Activated naive CD4-positive, alpha-beta T cell treated with anti-CD3 and anti-CD28 coated beads, Interleukin-2, amount 50 U/mL, for 24 hours (primary cell): Measurements from ENCODE around the gene NIM1K.
"Not testable (repeated sequence)": the region's sequence is repeated elsewhere in the genome, so short reads cannot be mapped to it uniquely, and the experiment has no call there.

Source experiments
- H3K27ac Mint-ChIP-seq: one replicate; pipeline ENCODE4 v1.8.0; 2021; ENCODE audit warnings: mild to moderate bottlenecking, mixed read lengths
- H3K27me3 Mint-ChIP-seq: one replicate; pipeline ENCODE4 v1.8.0; 2021; ENCODE audit warnings: mixed read lengths
- H3K36me3 Mint-ChIP-seq: one replicate; pipeline ENCODE4 v1.8.0; 2021; ENCODE audit warnings: mixed read lengths
- H3K4me1 Mint-ChIP-seq: one replicate; pipeline ENCODE4 v1.8.0; 2021; ENCODE audit warnings: mixed read lengths
- H3K4me3 Mint-ChIP-seq: one replicate; pipeline ENCODE4 v1.8.0; 2021; ENCODE audit warnings: mild to moderate bottlenecking, mixed read lengths
- H3K9me3 Mint-ChIP-seq: one replicate; pipeline ENCODE4 v1.8.0; 2021; ENCODE audit warnings: mixed read lengths

NIM1K gene

GRCh38 chr5:43171451-43171850, 20.6 kb upstream of the NIM1K start:
- peaks cover 4% of the 10 kb centered on the region for H3K4me1 Mint-ChIP-seq
- H3K36me3 Mint-ChIP-seq, result peaks cover 33% of the 10 kb centered on the region
- no peak overlapping the region for H3K4me3 Mint-ChIP-seq
- H3K27ac Mint-ChIP-seq, result peak overlapping the region; percentile 88
- H3K27me3 Mint-ChIP-seq, result no peaks in the 10 kb centered on the region
- H3K9me3 Mint-ChIP-seq, result no peaks in the 10 kb centered on the region

- Mint-ChIP-seq H3K27me3 (no peaks in the 10 kb centered on the region), H3K36me3 (peaks cover 30% of the 10 kb centered on the region), H3K4me1 (peaks cover 4% of the 10 kb centered on the region), H3K27ac (peak overlapping the region; percentile 73), H3K4me3 (no peak overlapping the region), H3K9me3 (no peaks in the 10 kb centered on the region)
Measured at GRCh38 chr5:43171926-43172325, 20.1 kb upstream of the NIM1K start.

GRCh38 chr5:43172779-43173178, 19.2 kb upstream of the NIM1K start:
- Mint-ChIP-seq H3K4me3 (no peak overlapping the region), H3K27ac (no peak overlapping the region), H3K36me3 (peaks cover 31% of the 10 kb centered on the region)

GRCh38 chr5:43174586-43174985, 17.4 kb upstream of the NIM1K start:
- no peaks in the 10 kb centered on the region for H3K9me3 Mint-ChIP-seq
- peaks cover 4% of the 10 kb centered on the region for H3K4me1 Mint-ChIP-seq
- H3K4me3 Mint-ChIP-seq, result no peak overlapping the region
- peaks cover 30% of the 10 kb centered on the region for H3K36me3 Mint-ChIP-seq
- no peak overlapping the region for H3K27ac Mint-ChIP-seq
- H3K27me3 Mint-ChIP-seq, result no peaks in the 10 kb centered on the region

More at GRCh38 chr5:43172779-43173178, 19.2 kb upstream of the NIM1K start:
- Mint-ChIP-seq H3K9me3 (no peaks in the 10 kb centered on the region), H3K27me3 (no peaks in the 10 kb centered on the region), H3K4me1 (peaks cover 4% of the 10 kb centered on the region)

- H3K9me3 Mint-ChIP-seq, result no peaks in the 10 kb centered on the region
- no peak overlapping the region for H3K27ac Mint-ChIP-seq
- H3K36me3 Mint-ChIP-seq, result peaks cover 13% of the 10 kb centered on the region
- H3K4me3 Mint-ChIP-seq, result no peak overlapping the region
- no peaks in the 10 kb centered on the region for H3K4me1 Mint-ChIP-seq
- no peaks in the 10 kb centered on the region for H3K27me3 Mint-ChIP-seq
Measured at GRCh38 chr5:43179836-43180235, 12.2 kb upstream of the NIM1K start.

- Mint-ChIP-seq H3K27me3 (no peaks in the 10 kb centered on the region), H3K4me3 (no peak overlapping the region), H3K4me1 (no peaks in the 10 kb centered on the region), H3K9me3 (no peaks in the 10 kb centered on the region), H3K27ac (no peak overlapping the region), H3K36me3 (peaks cover 14% of the 10 kb centered on the region)
Measured at GRCh38 chr5:43182421-43182820, 9.6 kb upstream of the NIM1K start.

- not testable (repeated sequence) for H3K4me1 Mint-ChIP-seq, H3K4me3 Mint-ChIP-seq, H3K27ac Mint-ChIP-seq, H3K9me3 Mint-ChIP-seq, H3K27me3 Mint-ChIP-seq
- H3K36me3 Mint-ChIP-seq, result peaks cover 16% of the 10 kb centered on the region
Measured at GRCh38 chr5:43183101-43183500, 8.9 kb upstream of the NIM1K start.

GRCh38 chr5:43190755-43191603, 1.0 kb upstream of the NIM1K start:
- peaks cover 7% of the 10 kb centered on the region for H3K36me3 Mint-ChIP-seq
- no peak overlapping the region for H3K27ac Mint-ChIP-seq
- H3K9me3 Mint-ChIP-seq, result no peaks in the 10 kb centered on the region
- H3K4me1 Mint-ChIP-seq, result peaks cover 28% of the 10 kb centered on the region
- peaks cover 9% of the 10 kb centered on the region for H3K27me3 Mint-ChIP-seq
- H3K4me3 Mint-ChIP-seq, result peak overlapping the region; percentile 90

GRCh38 chr5:43192558-43193180, 644 bp downstream of the NIM1K start:
- H3K9me3 Mint-ChIP-seq, result no peaks in the 10 kb centered on the region
- peaks cover 28% of the 10 kb centered on the region for H3K4me1 Mint-ChIP-seq
- no peak overlapping the region for H3K27ac Mint-ChIP-seq
- H3K36me3 Mint-ChIP-seq, result peaks cover 4% of the 10 kb centered on the region
- peaks cover 9% of the 10 kb centered on the region for H3K27me3 Mint-ChIP-seq
- peak overlapping the region; percentile 90 for H3K4me3 Mint-ChIP-seq

- Mint-ChIP-seq H3K4me1 (peaks cover 28% of the 10 kb centered on the region), H3K27me3 (peaks cover 9% of the 10 kb centered on the region), H3K4me3 (peak overlapping the region; percentile 90), H3K9me3 (no peaks in the 10 kb centered on the region), H3K36me3 (peaks cover 2% of the 10 kb centered on the region), H3K27ac (peak overlapping the region; percentile 86)
Measured at GRCh38 chr5:43193181-43193893, 1.3 kb downstream of the NIM1K start.

GRCh38 chr5:43193894-43194265, 1.9 kb downstream of the NIM1K start:
- Mint-ChIP-seq H3K4me1 (peaks cover 28% of the 10 kb centered on the region), H3K9me3 (no peaks in the 10 kb centered on the region), H3K36me3 (peaks cover 2% of the 10 kb centered on the region), H3K4me3 (peak overlapping the region; percentile 90), H3K27me3 (peaks cover 9% of the 10 kb centered on the region), H3K27ac (peak overlapping the region; percentile 86)

GRCh38 chr5:43195670-43196265, 3.7 kb downstream of the NIM1K start:
- peaks cover 6% of the 10 kb centered on the region for H3K27me3 Mint-ChIP-seq
- no peak overlapping the region for H3K27ac Mint-ChIP-seq
- no peak overlapping the region for H3K4me3 Mint-ChIP-seq
- no peaks in the 10 kb centered on the region for H3K9me3 Mint-ChIP-seq
- H3K36me3 Mint-ChIP-seq, result peaks cover 2% of the 10 kb centered on the region
- peaks cover 27% of the 10 kb centered on the region for H3K4me1 Mint-ChIP-seq

GRCh38 chr5:43197535-43197934, 5.5 kb downstream of the NIM1K start:
- no peak overlapping the region for H3K4me3 Mint-ChIP-seq
- no peaks in the 10 kb centered on the region for H3K9me3 Mint-ChIP-seq
- no peak overlapping the region for H3K27ac Mint-ChIP-seq
- H3K4me1 Mint-ChIP-seq, result peaks cover 15% of the 10 kb centered on the region
- no peaks in the 10 kb centered on the region for H3K36me3 Mint-ChIP-seq
- no peaks in the 10 kb centered on the region for H3K27me3 Mint-ChIP-seq

- H3K27me3 Mint-ChIP-seq, H3K9me3 Mint-ChIP-seq, H3K4me3 Mint-ChIP-seq, H3K36me3 Mint-ChIP-seq, H3K4me1 Mint-ChIP-seq, H3K27ac Mint-ChIP-seq: not testable (repeated sequence)
Measured at GRCh38 chr5:43201442-43201841, 9.4 kb downstream of the NIM1K start.

GRCh38 chr5:43202380-43202779, 10.4 kb downstream of the NIM1K start:
- Mint-ChIP-seq H3K4me1 (no peaks in the 10 kb centered on the region), H3K9me3 (no peaks in the 10 kb centered on the region), H3K4me3 (no peak overlapping the region)

GRCh38 chr5:43203373-43203772, 11.3 kb downstream of the NIM1K start:
- no peak overlapping the region for H3K4me3 Mint-ChIP-seq
- no peaks in the 10 kb centered on the region for H3K9me3 Mint-ChIP-seq
- H3K27ac Mint-ChIP-seq, result no peak overlapping the region
- no peaks in the 10 kb centered on the region for H3K36me3 Mint-ChIP-seq
- no peaks in the 10 kb centered on the region for H3K4me1 Mint-ChIP-seq
- no peaks in the 10 kb centered on the region for H3K27me3 Mint-ChIP-seq

More at GRCh38 chr5:43202380-43202779, 10.4 kb downstream of the NIM1K start:
- Mint-ChIP-seq H3K27ac (no peak overlapping the region), H3K27me3 (no peaks in the 10 kb centered on the region), H3K36me3 (no peaks in the 10 kb centered on the region)
